ENCODE measurements around the gene GVQW3.
"Not testable (repeated sequence)": the region's sequence is repeated elsewhere in the genome, so short reads cannot be mapped to it uniquely, and the experiment has no call there.

Gene GVQW3

DNA sequence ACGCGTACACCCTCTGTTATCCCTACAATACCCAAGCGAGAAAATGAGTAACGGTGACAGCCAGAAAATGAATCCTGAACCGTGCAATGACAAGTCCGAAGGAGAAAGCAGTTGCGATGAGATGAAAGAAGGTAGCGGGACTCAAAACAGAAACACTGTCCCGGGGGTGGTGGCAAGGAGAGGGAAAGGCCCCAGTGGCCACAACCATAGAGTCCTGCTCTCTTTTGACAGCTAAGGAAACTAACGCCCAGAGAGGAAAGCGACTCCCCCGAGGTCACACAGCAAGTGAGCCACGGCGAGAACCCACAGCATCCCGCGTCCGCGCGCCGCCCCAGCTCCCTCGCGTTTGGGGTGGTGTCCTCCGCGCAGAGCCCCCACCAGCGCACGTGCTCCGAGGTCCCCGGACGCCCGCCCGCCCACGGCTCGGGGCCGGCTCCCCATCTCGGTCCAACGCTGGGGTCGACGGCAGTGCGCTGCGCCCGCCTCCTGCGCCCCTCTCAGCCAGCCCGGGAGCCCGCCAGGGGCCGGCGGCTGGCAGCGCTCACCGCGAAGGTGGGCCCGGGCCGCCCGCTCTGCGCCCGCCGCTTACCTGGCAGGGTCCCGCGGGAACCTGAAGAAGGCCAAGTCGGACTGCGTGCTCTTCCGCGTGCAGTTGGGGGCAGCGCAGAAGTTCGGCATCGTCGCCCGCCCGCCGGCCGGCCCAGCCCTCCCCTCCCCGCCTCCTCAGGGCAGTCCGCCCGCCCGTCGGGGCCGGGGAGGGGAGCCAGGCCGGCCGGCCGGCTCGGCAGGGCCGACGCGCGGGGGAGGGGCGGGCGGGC lies 755 bp upstream of the GVQW3 start:
- DNase-seq: peak; percentile 36
- in situ Hi-C loops (cut with MboI; ENCODE audit: low pct_unique_long_range_greater_than_20kb, low sequenced_read_pairs): no loop called here

- in situ Hi-C loops (cut with MboI; ENCODE audit: low pct_unique_long_range_greater_than_20kb, low sequenced_read_pairs): no loop called here
- DNase-seq: no peak
Measured at GRCh38 chr11:76382209-76382608, 1.1 kb downstream of the GVQW3 start.

DNA sequence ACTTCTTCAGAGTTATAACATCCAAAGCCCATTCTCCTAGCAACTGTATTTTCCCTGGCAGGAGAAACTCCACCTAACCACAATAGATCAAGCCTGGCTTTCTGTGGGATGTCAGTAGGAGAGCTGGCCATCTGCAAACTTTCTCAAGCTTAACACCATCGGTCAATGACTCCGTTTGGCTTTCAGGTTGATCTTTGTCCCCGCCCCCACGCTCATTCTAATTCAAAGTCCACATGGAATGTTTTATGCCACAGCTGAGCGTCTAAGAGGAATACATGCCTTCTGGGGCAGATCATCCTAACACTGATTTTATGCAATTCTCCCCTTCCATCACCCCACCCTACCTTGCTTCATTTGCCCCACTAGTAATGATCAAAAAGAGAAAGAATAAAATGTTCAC lies 4.8 kb downstream of the GVQW3 start:
- no peak for DNase-seq
- in situ Hi-C loops (cut with MboI; ENCODE audit: low pct_unique_long_range_greater_than_20kb, low sequenced_read_pairs): no loop called here

GRCh38 chr11:76388408-76388807 lies 7.3 kb downstream of the GVQW3 start:
- DNase-seq: no peak
- in situ Hi-C loops (cut with MboI; ENCODE audit: low pct_unique_long_range_greater_than_20kb, low sequenced_read_pairs): no loop called here

- DNase-seq: no peak
- in situ Hi-C loops (cut with MboI; ENCODE audit: low pct_unique_long_range_greater_than_20kb, low sequenced_read_pairs): no loop called here
Measured at GRCh38 chr11:76391021-76391420, 9.9 kb downstream of the GVQW3 start.

- DNase-seq: no peak
- in situ Hi-C loops (cut with MboI; ENCODE audit: low pct_unique_long_range_greater_than_20kb, low sequenced_read_pairs): no loop called here
Measured at GRCh38 chr11:76391811-76392475, 10.8 kb downstream of the GVQW3 start.

DNA sequence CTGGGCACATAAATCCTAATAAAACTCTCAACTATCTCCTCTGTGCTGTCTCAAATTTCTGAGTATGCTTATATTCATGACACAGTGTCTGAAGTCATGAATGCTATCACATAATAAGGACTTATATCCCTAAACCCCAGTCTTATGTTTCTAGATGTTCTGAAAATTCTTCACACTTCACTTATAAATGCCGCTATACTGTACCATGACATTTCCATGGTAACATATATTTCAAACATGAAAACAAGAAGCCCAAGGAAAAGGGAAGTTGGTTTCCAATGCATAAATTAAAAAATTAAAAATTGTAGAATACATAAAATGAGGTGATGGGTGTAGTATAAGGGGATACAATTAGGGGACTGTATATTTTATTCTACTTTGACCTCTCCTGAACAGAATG lies 11.7 kb downstream of the GVQW3 start:
- in situ Hi-C loops (cut with MboI; ENCODE audit: low pct_unique_long_range_greater_than_20kb, low sequenced_read_pairs): no loop called here
- peak; percentile 53 for DNase-seq

DNA sequence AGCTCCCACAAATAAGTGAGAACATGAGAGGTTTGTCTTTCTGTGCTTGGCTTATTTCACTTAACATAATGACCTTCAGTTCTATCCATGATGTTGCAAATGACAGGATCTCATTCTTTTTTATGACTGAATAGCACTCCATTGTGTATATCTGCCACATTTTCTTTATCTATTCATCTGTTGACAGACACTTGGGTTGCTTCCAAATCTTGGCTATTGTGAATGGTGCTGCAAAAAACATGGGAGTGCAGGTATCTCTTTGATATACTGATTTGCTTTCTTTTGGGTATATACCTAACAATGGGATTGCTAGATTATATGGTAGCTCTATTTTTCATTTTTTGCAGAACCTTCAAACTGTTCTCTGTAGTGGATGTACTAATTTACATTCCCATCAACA lies 13.3 kb downstream of the GVQW3 start:
- no peak for DNase-seq
- in situ Hi-C loops (cut with MboI; ENCODE audit: low pct_unique_long_range_greater_than_20kb, low sequenced_read_pairs): no loop called here

GRCh38 chr11:76395296-76395695 lies 14.2 kb downstream of the GVQW3 start:
- no peak for DNase-seq

DNA sequence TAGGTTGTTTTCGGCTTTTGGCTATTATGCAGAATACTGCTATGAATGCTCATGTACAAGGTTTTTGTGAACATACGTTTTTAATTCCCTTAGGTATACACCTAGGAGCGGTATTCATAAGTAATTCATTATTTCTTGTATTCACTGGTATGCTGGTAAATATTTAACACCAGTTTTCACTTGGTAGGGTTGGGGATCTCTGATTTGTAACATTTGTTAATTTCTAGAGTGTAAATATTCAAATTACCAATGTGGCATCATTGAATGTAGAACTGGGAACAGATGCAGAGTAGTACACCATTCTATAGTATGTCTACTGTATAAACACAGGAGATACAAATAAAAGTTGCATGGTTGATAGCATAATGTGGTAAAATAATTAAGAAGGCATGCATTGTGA lies 16.3 kb downstream of the GVQW3 start:
- in situ Hi-C loops (cut with MboI; ENCODE audit: low pct_unique_long_range_greater_than_20kb, low sequenced_read_pairs): no loop called here
- no peak for DNase-seq

More at GRCh38 chr11:76395296-76395695, 14.2 kb downstream of the GVQW3 start:
- in situ Hi-C loops (cut with MboI; ENCODE audit: low pct_unique_long_range_greater_than_20kb, low sequenced_read_pairs): no loop called here

DNA sequence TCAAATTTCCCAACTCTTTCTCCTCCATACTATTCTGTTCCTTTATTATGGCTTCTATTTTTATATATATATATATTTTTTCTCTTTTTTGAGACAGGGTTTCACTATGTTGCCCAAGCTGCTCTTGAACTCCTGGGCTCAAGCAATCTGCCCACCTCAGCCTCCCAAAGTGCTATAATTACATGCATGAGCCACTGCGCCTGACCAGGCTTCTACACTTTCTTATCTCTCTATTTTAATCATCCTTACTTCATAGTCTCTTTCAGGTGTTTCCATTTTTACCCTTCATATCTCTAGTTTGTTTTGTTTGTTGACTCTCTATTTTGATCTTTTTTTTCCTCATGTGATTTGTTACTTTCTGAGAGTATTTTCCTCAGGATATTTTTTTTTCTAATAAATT lies 19.8 kb downstream of the GVQW3 start:
- DNase-seq: no peak
- in situ Hi-C loops (cut with MboI; ENCODE audit: low pct_unique_long_range_greater_than_20kb, low sequenced_read_pairs): no loop called here

DNA sequence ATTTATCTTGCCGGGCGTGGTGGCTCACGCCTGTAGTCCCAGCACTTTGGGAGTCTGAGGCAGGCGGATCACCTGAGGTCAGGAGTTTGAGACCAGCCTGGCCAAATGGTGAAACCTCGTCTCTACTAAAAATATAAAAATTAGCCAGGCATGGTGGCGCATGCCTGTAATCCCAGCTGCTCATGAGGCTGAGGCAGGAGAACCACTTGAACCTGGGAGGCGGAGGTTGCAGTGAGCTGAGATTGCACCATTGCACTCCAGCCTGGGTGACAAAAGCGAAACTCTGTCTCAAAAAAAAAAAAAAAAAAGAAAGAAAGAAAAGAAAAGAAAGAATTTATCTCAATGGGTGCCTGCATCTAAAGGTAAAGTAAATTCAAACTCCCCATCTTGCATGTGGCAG lies 20.4 kb downstream of the GVQW3 start:
- in situ Hi-C loops (cut with MboI; ENCODE audit: low pct_unique_long_range_greater_than_20kb, low sequenced_read_pairs); DNase-seq: not testable (repeated sequence)

DNA sequence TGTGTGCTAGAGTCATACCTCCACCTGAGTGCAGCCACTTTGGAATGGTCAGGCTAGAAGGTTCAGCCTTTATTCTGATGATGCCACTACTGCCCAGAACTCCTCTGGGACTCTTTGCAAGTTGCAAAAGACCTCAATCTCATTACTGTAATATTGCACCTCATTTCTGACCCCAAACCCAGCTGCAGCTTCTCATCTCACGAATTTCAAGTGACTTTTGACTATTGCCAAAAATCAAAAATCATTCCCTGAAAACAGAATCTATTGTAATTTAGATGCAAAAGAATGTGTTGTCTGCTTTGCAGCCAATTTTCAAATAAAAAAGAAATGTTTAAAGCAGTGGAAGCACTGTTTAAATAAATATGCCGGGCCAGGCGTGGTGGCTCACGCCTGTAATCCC lies 25.2 kb downstream of the GVQW3 start:
- in situ Hi-C loops (cut with MboI; ENCODE audit: low pct_unique_long_range_greater_than_20kb, low sequenced_read_pairs): no loop called here
- DNase-seq: no peak

- in situ Hi-C loops (cut with MboI; ENCODE audit: low pct_unique_long_range_greater_than_20kb, low sequenced_read_pairs): no loop called here
Measured at GRCh38 chr11:76408171-76408965, 27.2 kb downstream of the GVQW3 start.

GRCh38 chr11:76410851-76411357 lies 29.8 kb downstream of the GVQW3 start:
- no peak for DNase-seq

More at GRCh38 chr11:76408171-76408965, 27.2 kb downstream of the GVQW3 start:
- peak; percentile 18 for DNase-seq

DNA sequence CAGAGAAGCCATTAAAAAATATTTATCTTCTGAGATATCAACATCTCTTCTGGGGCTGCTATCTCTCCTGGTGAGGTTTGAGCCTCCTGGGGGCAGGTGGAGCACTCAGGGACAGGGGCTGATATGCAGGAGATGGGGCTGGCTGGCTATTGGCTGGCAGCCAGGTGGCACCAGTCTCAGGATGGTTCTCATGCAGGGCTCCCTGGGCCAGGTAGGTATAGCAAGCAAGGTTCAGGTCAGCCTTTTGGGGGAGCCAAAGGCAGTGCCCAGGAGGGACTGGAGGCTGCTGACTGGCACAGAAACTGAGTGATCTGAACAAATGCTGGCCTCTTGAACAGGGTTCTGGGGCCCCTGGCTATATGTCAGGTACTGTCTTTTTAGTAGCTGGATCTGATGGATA lies 34.0 kb downstream of the GVQW3 start:
- no peak for DNase-seq
- in situ Hi-C loops (cut with MboI; ENCODE audit: low pct_unique_long_range_greater_than_20kb, low sequenced_read_pairs): no loop called here

More at GRCh38 chr11:76410851-76411357, 29.8 kb downstream of the GVQW3 start:
- in situ Hi-C loops (cut with MboI; ENCODE audit: low pct_unique_long_range_greater_than_20kb, low sequenced_read_pairs): no loop called here

GRCh38 chr11:76419896-76420295 lies 38.8 kb downstream of the GVQW3 start:
- in situ Hi-C loops (cut with MboI; ENCODE audit: low pct_unique_long_range_greater_than_20kb, low sequenced_read_pairs): no loop called here
- DNase-seq: peak; percentile 55

- in situ Hi-C loops (cut with MboI; ENCODE audit: low pct_unique_long_range_greater_than_20kb, low sequenced_read_pairs): no loop called here
Measured at GRCh38 chr11:76424379-76424778, 43.3 kb downstream of the GVQW3 start.

DNA sequence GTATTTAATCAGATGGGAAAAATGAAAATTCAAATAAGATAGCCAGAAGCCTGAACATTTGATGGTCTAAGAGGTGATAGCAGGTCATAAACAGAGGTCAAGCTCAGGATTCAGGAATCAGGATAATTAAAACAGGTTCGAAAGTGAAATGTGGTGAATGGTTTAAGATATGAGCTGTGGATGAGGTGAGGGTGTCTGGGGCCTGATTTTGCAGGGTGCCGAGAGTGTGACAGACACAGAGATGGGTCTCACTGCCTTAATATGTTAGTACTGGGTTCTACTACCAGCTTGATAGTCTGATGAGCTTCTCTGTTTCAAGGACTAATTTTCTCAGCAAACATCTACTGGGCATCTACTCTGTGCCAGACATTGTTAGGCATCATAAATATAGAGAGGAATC lies 43.8 kb downstream of the GVQW3 start:
- in situ Hi-C loops (cut with MboI; ENCODE audit: low pct_unique_long_range_greater_than_20kb, low sequenced_read_pairs): no loop called here
- no peak for DNase-seq

More at GRCh38 chr11:76424379-76424778, 43.3 kb downstream of the GVQW3 start:
- no peak for DNase-seq

- DNase-seq: no peak
- in situ Hi-C loops (cut with MboI; ENCODE audit: low pct_unique_long_range_greater_than_20kb, low sequenced_read_pairs): no loop called here
Measured at GRCh38 chr11:76426660-76427059, 45.5 kb downstream of the GVQW3 start.
